Measurements from ENCODE around the gene TUBGCP2. TPM values are rescaled to one million over a fixed set of nuclear protein-coding genes. Genes with fewer than 3 reads are reported as not detected.

Gene TUBGCP2
- total and polyA plus RNA-seq, 2 experiments from 2014 or later = 39.7 to 53.9 TPM

DNA sequence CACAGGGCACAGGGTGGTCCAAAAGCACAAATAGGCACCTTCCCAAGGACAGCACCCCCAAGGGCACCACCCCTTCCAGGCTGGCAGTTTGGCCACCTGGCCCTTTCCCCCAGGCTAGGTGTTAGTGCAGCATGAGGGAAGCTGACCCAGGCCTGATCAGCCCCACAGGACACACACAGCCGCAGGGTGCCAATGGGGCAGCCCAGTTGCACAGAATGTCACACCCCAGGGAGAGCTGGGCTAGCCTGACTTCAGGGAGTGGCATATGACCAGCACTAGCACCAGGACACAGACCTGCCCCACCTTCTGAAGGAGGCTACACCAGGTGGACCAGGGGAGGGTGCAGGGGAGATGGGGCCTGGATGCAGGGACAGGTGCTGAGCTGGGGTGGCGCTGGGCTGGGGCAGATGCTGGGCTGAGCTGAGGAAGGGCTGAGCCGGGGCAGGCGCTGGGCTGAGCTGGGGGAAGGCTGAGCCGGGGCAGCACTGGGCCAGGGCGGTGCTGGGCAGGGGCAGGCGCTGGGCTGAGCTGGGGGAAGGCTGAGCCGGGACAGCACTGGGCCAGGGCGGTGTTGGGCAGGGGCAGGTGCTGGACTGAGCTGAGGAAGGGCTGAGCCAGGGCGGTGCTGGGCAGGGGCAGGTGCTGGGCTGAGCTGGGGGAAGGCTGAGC, 28.1 kb downstream of the TUBGCP2 start:
- in situ Hi-C loops (cut with MboI) = no loop called here
- Histone ChIP-seq H3K9me3 (ENCODE audit: low read depth) (no peaks in the 10 kb centered on the region), H3K27ac (no peak overlapping the region)

DNA sequence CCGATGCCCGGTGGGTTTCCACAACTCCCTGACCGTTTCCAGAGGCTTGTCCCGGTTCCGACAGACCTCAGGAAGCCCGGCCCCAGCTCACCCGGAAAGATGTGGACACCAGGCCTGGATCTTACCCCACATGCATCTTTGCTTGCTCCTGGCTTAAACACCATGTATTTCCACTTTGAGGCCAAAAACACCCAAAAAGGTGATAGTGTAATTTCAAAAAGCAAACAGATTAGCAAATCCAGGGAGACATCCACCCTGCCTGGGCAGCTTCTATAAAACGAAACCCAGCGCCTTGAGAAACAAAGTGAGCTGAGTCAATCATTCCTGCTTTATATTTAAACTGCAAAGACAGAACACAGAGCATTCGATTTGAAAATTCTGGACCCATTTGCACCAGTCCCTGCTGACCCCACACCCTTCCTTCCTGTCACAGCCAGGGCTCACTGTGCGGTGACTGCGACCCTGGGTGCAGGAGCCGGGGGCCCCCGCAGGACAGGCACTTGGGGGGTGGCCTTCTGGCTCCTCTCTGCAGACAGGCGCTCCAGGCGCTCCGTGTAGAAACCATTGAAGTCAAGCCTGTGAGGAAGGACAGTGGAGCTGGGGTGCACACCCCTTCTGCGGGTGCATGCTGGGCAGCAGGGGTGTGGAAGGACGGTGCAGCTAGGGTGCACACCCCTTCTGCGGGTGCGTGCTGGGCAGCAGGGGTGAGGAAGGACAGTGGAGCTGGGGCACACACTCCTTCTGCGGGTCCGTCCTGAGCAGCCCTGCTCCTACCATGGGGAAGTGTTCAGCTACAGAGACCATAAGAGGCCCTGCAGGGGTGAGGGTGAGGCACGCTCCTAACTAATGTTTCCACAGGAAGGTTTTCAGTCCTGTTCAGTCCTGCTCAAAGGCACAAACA, 29.1 kb downstream of the TUBGCP2 start:
- no peak overlapping the region for H3K9ac ChIP-seq
- no peak overlapping the region for H3K4me2 ChIP-seq (ENCODE audit: unreplicated experiment)
- no peaks in the 10 kb centered on the region for H3K9me2 ChIP-seq (ENCODE audit: insufficient read depth)
- no peaks in the 10 kb centered on the region for H3K79me2 ChIP-seq (ENCODE audit: insufficient read depth)
- H3K27ac ChIP-seq = no peak overlapping the region
- 90 to 93% methylated on average over 21 to 24 of the region's 24 CpGs for WGBS, 2 experiments (ENCODE audit: low coverage in 1 of 2, low lambda C conversion rate in 2 of 2, missing lambda C conversion rate in 2 of 2)
- no peaks in the 10 kb centered on the region for H3K9me3 ChIP-seq (ENCODE audit: low read depth)
- in situ Hi-C loops (cut with MboI) = no loop called here
- no peaks in the 10 kb centered on the region for H3K4me1 ChIP-seq (ENCODE audit: insufficient read depth)
- H3K4me3 ChIP-seq = no peak overlapping the region
- H3K36me3 ChIP-seq (ENCODE audit: low read depth) = peaks cover 4% of the 10 kb centered on the region; the same call in 1 of the 2 replicates
- no peak for DNase-seq
- no peak for TF ChIP-seq EZH2phosphoT487 (IDR thresholded peaks at IDR 0.05; ENCODE audit: insufficient read depth, low read depth)
- no peak for TF ChIP-seq EZH2 (IDR thresholded peaks at IDR 0.05; ENCODE audit: insufficient read depth, poor library complexity, severe bottlenecking)
- no peaks in the 10 kb centered on the region for H4K20me1 ChIP-seq (ENCODE audit: insufficient read depth)
- H3F3A ChIP-seq (ENCODE audit: insufficient read depth) = no peaks in the 10 kb centered on the region
- no peak overlapping the region for H2AFZ ChIP-seq
- no peaks in the 10 kb centered on the region for H3K27me3 ChIP-seq (replicated peaks; ENCODE audit: insufficient read depth)

More for the DNA sequence above, 28.1 kb downstream of the TUBGCP2 start:
- no peak overlapping the region for H3K4me2 ChIP-seq (ENCODE audit: unreplicated experiment)
- no peaks in the 10 kb centered on the region for H3K4me1 ChIP-seq (ENCODE audit: insufficient read depth)
- no peaks in the 10 kb centered on the region for H3K79me2 ChIP-seq (ENCODE audit: insufficient read depth)
- 92 to 93% methylated on average over 4 to 10 of the region's 10 CpGs for WGBS, 2 experiments (ENCODE audit: low coverage in 1 of 2, low lambda C conversion rate in 2 of 2, missing lambda C conversion rate in 2 of 2)
- no peaks in the 10 kb centered on the region for H4K20me1 ChIP-seq (ENCODE audit: insufficient read depth)
- no peak for DNase-seq
- H3K27me3 ChIP-seq (replicated peaks; ENCODE audit: insufficient read depth) = no peaks in the 10 kb centered on the region
- H3K9me2 ChIP-seq (ENCODE audit: insufficient read depth) = no peaks in the 10 kb centered on the region
- peaks cover 4% of the 10 kb centered on the region; the same call in 1 of the 2 replicates for H3K36me3 ChIP-seq (ENCODE audit: low read depth)
- H3F3A ChIP-seq (ENCODE audit: insufficient read depth) = no peaks in the 10 kb centered on the region
- no peak overlapping the region for H3K4me3 ChIP-seq
- no peak overlapping the region for H3K9ac ChIP-seq
- no peak overlapping the region for H2AFZ ChIP-seq
- no peak for TF ChIP-seq EZH2 (IDR thresholded peaks at IDR 0.05; ENCODE audit: insufficient read depth, poor library complexity, severe bottlenecking)
- TF ChIP-seq EZH2phosphoT487 (IDR thresholded peaks at IDR 0.05; ENCODE audit: insufficient read depth, low read depth) = no peak

DNA sequence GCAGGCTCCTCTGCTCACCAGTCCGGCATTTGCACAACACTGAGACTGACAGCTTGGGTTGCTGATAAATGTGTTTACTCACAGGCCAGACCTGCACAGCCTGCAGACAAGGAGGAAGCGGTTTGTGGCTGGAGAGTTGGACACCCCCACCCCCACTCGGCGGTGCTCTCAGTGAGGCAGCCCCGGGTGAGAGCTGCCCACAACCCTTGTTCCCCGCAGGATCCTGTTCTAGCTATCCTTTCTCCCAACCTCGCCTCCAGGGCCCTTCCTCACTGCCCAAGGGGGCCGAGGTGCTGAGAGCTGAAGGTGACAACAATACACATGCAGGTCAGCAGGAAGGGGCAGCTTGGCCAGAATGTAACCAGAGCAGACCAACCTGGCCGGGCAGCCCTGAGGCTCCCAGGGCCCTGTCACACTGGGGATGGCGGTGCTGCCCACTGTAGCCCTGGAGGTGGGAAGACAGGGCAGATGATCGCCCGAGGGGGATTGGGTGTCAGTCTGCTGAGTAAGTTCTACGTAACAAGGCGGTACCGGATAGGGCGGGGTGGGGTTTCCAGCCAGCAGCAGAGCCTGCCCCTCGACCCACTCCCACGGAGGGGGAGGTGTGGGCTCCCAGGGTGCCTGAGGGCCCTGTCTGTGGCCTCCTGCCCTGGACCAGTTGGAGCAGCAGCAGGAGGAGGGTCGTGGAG, 30.0 kb downstream of the TUBGCP2 start:
- in situ Hi-C loops (cut with MboI) = no loop called here
- Histone ChIP-seq H3K4me3 (no peak overlapping the region), H3K4me2 (ENCODE audit: unreplicated experiment) (no peak overlapping the region), H3K9ac (no peak overlapping the region), H2AFZ (no peak overlapping the region), H3K4me1 (ENCODE audit: insufficient read depth) (no peaks in the 10 kb centered on the region), H3K27me3 (replicated peaks; ENCODE audit: insufficient read depth) (no peaks in the 10 kb centered on the region), H3K27ac (no peak overlapping the region), H3K36me3 (ENCODE audit: low read depth) (peaks cover 4% of the 10 kb centered on the region; the same call in 1 of the 2 replicates), H3K79me2 (ENCODE audit: insufficient read depth) (no peaks in the 10 kb centered on the region), H4K20me1 (ENCODE audit: insufficient read depth) (no peaks in the 10 kb centered on the region), H3F3A (ENCODE audit: insufficient read depth) (no peaks in the 10 kb centered on the region), H3K9me3 (ENCODE audit: low read depth) (no peaks in the 10 kb centered on the region), H3K9me2 (ENCODE audit: insufficient read depth) (no peaks in the 10 kb centered on the region)
- TF ChIP-seq EZH2phosphoT487 (IDR thresholded peaks at IDR 0.05; ENCODE audit: insufficient read depth, low read depth) (no peak), EZH2 (IDR thresholded peaks at IDR 0.05; ENCODE audit: insufficient read depth, poor library complexity, severe bottlenecking) (no peak)
- DNase-seq = no peak
- WGBS, 2 experiments (ENCODE audit: low coverage in 1 of 2, low lambda C conversion rate in 2 of 2, missing lambda C conversion rate in 2 of 2) = 67 to 77% methylated on average over 16 to 19 of the region's 19 CpGs

DNA sequence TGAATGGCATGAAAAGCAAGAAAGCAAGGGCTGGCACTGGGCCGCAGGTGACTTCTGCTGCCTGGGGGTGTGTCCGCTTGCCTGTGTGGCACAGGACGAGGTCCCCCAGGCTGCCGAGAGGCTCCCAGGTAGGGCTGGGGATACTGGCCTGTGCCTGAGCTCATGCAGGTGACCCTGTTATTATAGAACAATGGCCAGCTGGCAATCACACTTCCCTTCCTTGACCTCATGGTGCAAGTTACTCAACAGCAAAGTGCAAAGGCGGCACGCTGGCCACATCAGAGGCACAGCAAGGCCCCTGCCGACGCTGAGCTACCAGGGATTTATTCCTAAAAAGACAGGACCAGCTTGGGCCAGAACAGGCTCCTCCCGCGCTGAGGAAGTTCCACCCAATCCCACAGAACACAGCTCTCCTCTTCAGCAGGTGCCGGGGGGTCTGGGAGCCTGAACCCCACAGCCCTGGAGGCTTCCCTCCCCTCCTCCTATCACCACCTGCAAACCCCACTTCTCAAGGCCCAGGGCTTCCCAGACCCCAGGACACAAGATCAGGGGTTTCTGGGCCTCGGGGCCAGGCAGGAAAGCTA, 30.6 kb downstream of the TUBGCP2 start:
- no peaks in the 10 kb centered on the region for H4K20me1 ChIP-seq (ENCODE audit: insufficient read depth)
- no peaks in the 10 kb centered on the region for H3K9me3 ChIP-seq (ENCODE audit: low read depth)
- whole genome bisulfite sequencing, 2 experiments (ENCODE audit: low coverage in 1 of 2, low lambda C conversion rate in 2 of 2, missing lambda C conversion rate in 2 of 2) = 77 to 78% methylated on average over 12 of the region's 12 CpGs
- H3K4me3 ChIP-seq = no peak overlapping the region
- H3K9ac ChIP-seq = no peak overlapping the region
- H2AFZ ChIP-seq = no peak overlapping the region
- H3K79me2 ChIP-seq (ENCODE audit: insufficient read depth) = no peaks in the 10 kb centered on the region
- H3K4me1 ChIP-seq (ENCODE audit: insufficient read depth) = no peaks in the 10 kb centered on the region
- no peak overlapping the region for H3K4me2 ChIP-seq (ENCODE audit: unreplicated experiment)
- in situ Hi-C loops (cut with MboI) = no loop called here
- no peaks in the 10 kb centered on the region for H3F3A ChIP-seq (ENCODE audit: insufficient read depth)
- no peaks in the 10 kb centered on the region for H3K9me2 ChIP-seq (ENCODE audit: insufficient read depth)
- H3K27ac ChIP-seq = no peak overlapping the region
- peaks cover 2% of the 10 kb centered on the region; the same call in 1 of the 2 replicates for H3K36me3 ChIP-seq (ENCODE audit: low read depth)
- TF ChIP-seq EZH2phosphoT487 (IDR thresholded peaks at IDR 0.05; ENCODE audit: insufficient read depth, low read depth) (no peak), EZH2 (IDR thresholded peaks at IDR 0.05; ENCODE audit: insufficient read depth, poor library complexity, severe bottlenecking) (no peak)
- H3K27me3 ChIP-seq (replicated peaks; ENCODE audit: insufficient read depth) = no peaks in the 10 kb centered on the region
- no peak for DNase-seq

All from GM23248 (cell line).